Esophagus squamous epithelium (tissue), 5 donors: ENCODE data around the gene CIDEC. TPM values are rescaled to one million over a fixed set of nuclear protein-coding genes. Genes with fewer than 3 reads are reported as not detected.

Experiments used
- DNase-seq: peaks from one replicate; lab custom pipeline; 2025; lab: John Stamatoyannopoulos, UW
- H3K27ac ChIP-seq, 4 donors: fragments of 200-600 bp; sonication (generic); one replicate each; pipeline ENCODE4 v1.5.1; 2016 to 2019; ENCODE audit warnings: mild to moderate bottlenecking in 1 of 4
- H3K27me3 ChIP-seq, 4 donors: fragments of 200-600 bp; sonication (generic); 1 replicate in 3 of 4; 2 replicates in 1 of 4; pipeline versions ENCODE4 v1.5.1 to v1.6.0; 2017 to 2021; ENCODE audit warnings: antibody characterized with exemption in 1 of 4
- H3K36me3 ChIP-seq, 3 donors: fragments of 200-600 bp; sonication (generic); one replicate each; pipeline ENCODE4 v1.5.1; 2016 to 2019
- H3K4me1 ChIP-seq, 3 donors: fragments of 200-600 bp; sonication (generic); one replicate each; pipeline ENCODE4 v1.5.1; 2017 to 2019
- H3K4me3 ChIP-seq, 4 donors: fragments of 200-600 bp; sonication (generic); 1 replicate in 3 of 4; 2 replicates in 1 of 4; pipeline ENCODE4 v1.5.1; 2016 to 2019; ENCODE audit warnings: mild to moderate bottlenecking in 2 of 4, moderate library complexity in 1 of 4
- H3K9me3 ChIP-seq, 3 donors: fragments of 200-600 bp; sonication (generic); one replicate each; pipeline ENCODE4 v1.5.1; 2016 to 2019
- CTCF ChIP-seq, 6 experiments: fragments of 450-650 bp in 4 of 6; fragments of 200-600 bp in 2 of 6; sonication (generic) in 2 of 6; IDR thresholded peaks; one replicate each; pipeline ENCODE4 v1.5.1; 2016 to 2019; ENCODE audit warnings: antibody characterized with exemption in 6 of 6, mild to moderate bottlenecking in 4 of 6, moderate library complexity in 4 of 6
- POLR2A ChIP-seq, 4 donors: fragments of 450-650 bp; IDR thresholded peaks; one replicate each; pipeline ENCODE4 v1.6.1; 2017; ENCODE audit warnings: antibody characterized with exemption in 4 of 4, mild to moderate bottlenecking in 4 of 4, moderate library complexity in 3 of 4
- WGBS, 2 donors: methylation state at CpG; one replicate each; pipeline ENCODE4 v1.1.5; 2018; 5-methylcytosine and 5-hydroxymethylcytosine counted together
- intact Hi-C: fragments of 100-400 bp; cut with DNase I; formaldehyde crosslinking; loops from one replicate; pipeline ENCODE4 v1.15.0; 2022
- total RNA-seq, 4 donors: library from RNA; depleted of rRNA; stranded (reverse); fragments of >200 nt; gene quantifications; one replicate each; pipeline ENCODE4 v1.1.0, GENCODE V29; 2016
- donor health status: DM: yes; HTN: yes; CAD: no.

CIDEC gene
- total RNA-seq, 4 donors from 2014 or later: not detected

GRCh38 chr3:9888540-9888939, 8.5 kb upstream of the CIDEC start:
- H3K36me3 ChIP-seq: peaks cover 7 to 18% (median 8%) of the 10 kb centered on the region in 3 donors
- intact Hi-C loops: no loop called here
- H3K27ac ChIP-seq: no peak overlapping the region
- H3K27me3 ChIP-seq: no peaks in the 10 kb centered on the region
- 80 to 87% methylated on average over 3 of the region's 3 CpGs for WGBS, 2 donors
- no peak for DNase-seq
- H3K9me3 ChIP-seq: no peaks in the 10 kb centered on the region
- TF ChIP-seq CTCF (IDR thresholded peaks at IDR 0.05): no peak
- TF ChIP-seq POLR2A (IDR thresholded peaks at IDR 0.05): no peak
- peaks cover 10 to 45% (median 18%) of the 10 kb centered on the region in 3 donors for H3K4me1 ChIP-seq
- H3K4me3 ChIP-seq: no peak overlapping the region

- Histone ChIP-seq H3K4me1 (peaks cover 10 to 35% (median 14%) of the 10 kb centered on the region in 3 donors), H3K9me3 (no peaks in the 10 kb centered on the region), H3K36me3 (peaks cover 0 to 7% (median 0%) of the 10 kb centered on the region in 3 donors), H3K4me3 (no peak overlapping the region), H3K27ac (no peak overlapping the region), H3K27me3 (no peaks in the 10 kb centered on the region)
- WGBS, 2 donors: 83 to 84% methylated on average over 5 of the region's 5 CpGs
- no peak for DNase-seq
- TF ChIP-seq CTCF (IDR thresholded peaks at IDR 0.05) (no peak), POLR2A (IDR thresholded peaks at IDR 0.05) (no peak)
- intact Hi-C loops: no loop called here
Observed at GRCh38 chr3:9887480-9887879, 7.4 kb upstream of the CIDEC start.

- H3K36me3 ChIP-seq: no peaks in the 10 kb centered on the region
- DNase-seq: no peak
- H3K4me3 ChIP-seq: no peak overlapping the region
- TF ChIP-seq POLR2A (IDR thresholded peaks at IDR 0.05) (no peak), CTCF (IDR thresholded peaks at IDR 0.05) (no peak)
- H3K4me1 ChIP-seq: peaks cover 4 to 23% (median 7%) of the 10 kb centered on the region in 3 donors
- H3K9me3 ChIP-seq: no peaks in the 10 kb centered on the region
- H3K27ac ChIP-seq: no peak overlapping the region
- intact Hi-C loops: no loop called here
- no peaks in the 10 kb centered on the region for H3K27me3 ChIP-seq
Observed at GRCh38 chr3:9886328-9886727, 6.3 kb upstream of the CIDEC start.

GRCh38 chr3:9884555-9885165, 4.6 kb upstream of the CIDEC start:
- no peaks in the 10 kb centered on the region for H3K36me3 ChIP-seq
- WGBS, 2 donors: 50 to 60% methylated on average over 11 of the region's 11 CpGs
- H3K4me3 ChIP-seq: no peak overlapping the region
- H3K27me3 ChIP-seq: no peaks in the 10 kb centered on the region
- no peaks in the 10 kb centered on the region for H3K9me3 ChIP-seq
- no peak for DNase-seq
- no peak for TF ChIP-seq CTCF (IDR thresholded peaks at IDR 0.05)
- TF ChIP-seq POLR2A (IDR thresholded peaks at IDR 0.05): no peak
- peaks cover 0 to 13% (median 3%) of the 10 kb centered on the region in 3 donors for H3K4me1 ChIP-seq
- peak overlapping the region in 1 of 4 donors; percentile 25 for H3K27ac ChIP-seq
- intact Hi-C loops: no loop called here

- 61 to 67% methylated on average over 7 of the region's 7 CpGs for WGBS, 2 donors
- no peak for DNase-seq
- Histone ChIP-seq H3K27ac (peak overlapping the region in 1 of 4 donors; percentile 25), H3K36me3 (no peaks in the 10 kb centered on the region), H3K9me3 (no peaks in the 10 kb centered on the region), H3K4me1 (peaks cover 0 to 13% (median 3%) of the 10 kb centered on the region in 3 donors), H3K27me3 (no peaks in the 10 kb centered on the region), H3K4me3 (no peak overlapping the region)
- intact Hi-C loops: no loop called here
- no peak for TF ChIP-seq CTCF (IDR thresholded peaks at IDR 0.05)
- no peak for TF ChIP-seq POLR2A (IDR thresholded peaks at IDR 0.05)
Observed at GRCh38 chr3:9883706-9884554, 3.9 kb upstream of the CIDEC start.
